ENCODE results near the gene NRG4.

DNA sequence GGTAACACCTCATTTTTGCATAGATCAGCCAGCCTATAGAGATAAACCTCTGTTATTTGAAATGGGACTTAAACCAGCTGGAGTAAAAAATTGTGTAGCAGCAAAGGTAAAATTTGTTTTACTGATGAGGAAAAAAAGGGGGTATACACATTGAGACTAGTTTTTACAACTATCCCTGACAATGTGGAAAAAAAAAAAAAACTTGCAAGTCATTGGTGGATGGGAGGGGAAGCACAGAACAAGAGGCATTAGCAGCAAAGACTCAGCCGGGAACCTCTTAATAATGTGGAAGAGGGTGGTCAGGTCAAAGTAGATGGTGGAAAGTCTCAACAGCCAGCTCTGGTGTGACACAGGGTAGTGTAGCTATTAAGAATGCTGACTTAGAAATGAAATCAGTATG is 94.1 kb downstream of the NRG4 start:
- TF ChIP-seq, protein P1, sequence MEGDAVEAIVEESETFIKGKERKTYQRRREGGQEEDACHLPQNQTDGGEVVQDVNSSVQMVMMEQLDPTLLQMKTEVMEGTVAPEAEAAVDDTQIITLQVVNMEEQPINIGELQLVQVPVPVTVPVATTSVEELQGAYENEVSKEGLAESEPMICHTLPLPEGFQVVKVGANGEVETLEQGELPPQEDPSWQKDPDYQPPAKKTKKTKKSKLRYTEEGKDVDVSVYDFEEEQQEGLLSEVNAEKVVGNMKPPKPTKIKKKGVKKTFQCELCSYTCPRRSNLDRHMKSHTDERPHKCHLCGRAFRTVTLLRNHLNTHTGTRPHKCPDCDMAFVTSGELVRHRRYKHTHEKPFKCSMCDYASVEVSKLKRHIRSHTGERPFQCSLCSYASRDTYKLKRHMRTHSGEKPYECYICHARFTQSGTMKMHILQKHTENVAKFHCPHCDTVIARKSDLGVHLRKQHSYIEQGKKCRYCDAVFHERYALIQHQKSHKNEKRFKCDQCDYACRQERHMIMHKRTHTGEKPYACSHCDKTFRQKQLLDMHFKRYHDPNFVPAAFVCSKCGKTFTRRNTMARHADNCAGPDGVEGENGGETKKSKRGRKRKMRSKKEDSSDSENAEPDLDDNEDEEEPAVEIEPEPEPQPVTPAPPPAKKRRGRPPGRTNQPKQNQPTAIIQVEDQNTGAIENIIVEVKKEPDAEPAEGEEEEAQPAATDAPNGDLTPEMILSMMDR (IDR thresholded peaks at IDR 0.05): no peak
- TF ChIP-seq POLR2A (IDR thresholded peaks at IDR 0.05) (no peak), POLR2AphosphoS5 (IDR thresholded peaks at IDR 0.05) (no peak)

All from gastroesophageal sphincter (tissue), 3 donors.